ENCODE measurements around the gene IL36G.

The IL36G gene

DNA sequence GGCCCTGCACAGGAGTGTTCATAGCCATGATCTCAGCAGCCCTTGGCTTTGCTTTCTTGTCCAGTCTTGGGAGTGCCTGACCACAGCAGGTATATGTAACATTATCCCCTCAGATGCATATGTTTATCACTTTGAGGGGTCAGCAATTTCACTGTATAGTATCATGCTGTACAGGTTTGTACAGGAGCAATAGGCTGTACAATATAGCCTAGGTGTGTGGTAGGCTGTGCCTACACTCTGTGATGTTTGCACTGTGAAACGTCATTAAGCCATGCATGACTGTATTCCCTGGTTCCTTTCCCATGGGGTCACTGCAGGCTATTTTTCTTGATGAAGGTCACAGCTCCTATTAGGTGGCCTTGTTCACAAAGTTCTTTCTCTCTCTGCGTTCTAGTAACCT is 4.7 kb upstream of the IL36G start:
- no peak for DNase-seq

GRCh38 chr2:112979731-112980130 is 1.9 kb downstream of the IL36G start:
- DNase-seq = no peak

DNA sequence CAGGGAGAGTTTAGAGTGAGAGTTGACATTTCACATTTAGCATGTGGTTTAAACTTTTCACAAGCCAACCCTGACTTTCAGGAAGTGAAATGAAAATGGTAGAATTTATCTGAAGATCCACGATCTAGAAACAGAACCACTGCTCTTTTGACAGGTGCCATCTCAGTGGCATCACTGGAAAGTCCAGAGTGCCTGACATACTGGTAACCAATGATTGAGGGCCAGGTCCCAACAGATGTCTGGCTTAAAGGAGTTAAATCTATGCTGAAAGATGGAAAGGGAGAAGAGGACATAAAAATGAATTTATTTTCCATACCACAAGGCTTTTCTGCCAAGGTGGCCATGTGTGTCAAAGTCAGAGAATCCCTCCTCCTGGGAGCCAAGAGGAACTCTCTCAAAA is 2.7 kb downstream of the IL36G start:
- no peak for DNase-seq

GRCh38 chr2:112985090-112985489 is 7.3 kb downstream of the IL36G start:
- DNase-seq = no peak

GRCh38 chr2:112989611-112990010 is 11.8 kb downstream of the IL36G start:
- no peak for DNase-seq

GRCh38 chr2:112993831-112994230 is 16.0 kb downstream of the IL36G start:
- no peak for DNase-seq

GRCh38 chr2:112994648-112995047 is 16.8 kb downstream of the IL36G start:
- DNase-seq = no peak

DNA sequence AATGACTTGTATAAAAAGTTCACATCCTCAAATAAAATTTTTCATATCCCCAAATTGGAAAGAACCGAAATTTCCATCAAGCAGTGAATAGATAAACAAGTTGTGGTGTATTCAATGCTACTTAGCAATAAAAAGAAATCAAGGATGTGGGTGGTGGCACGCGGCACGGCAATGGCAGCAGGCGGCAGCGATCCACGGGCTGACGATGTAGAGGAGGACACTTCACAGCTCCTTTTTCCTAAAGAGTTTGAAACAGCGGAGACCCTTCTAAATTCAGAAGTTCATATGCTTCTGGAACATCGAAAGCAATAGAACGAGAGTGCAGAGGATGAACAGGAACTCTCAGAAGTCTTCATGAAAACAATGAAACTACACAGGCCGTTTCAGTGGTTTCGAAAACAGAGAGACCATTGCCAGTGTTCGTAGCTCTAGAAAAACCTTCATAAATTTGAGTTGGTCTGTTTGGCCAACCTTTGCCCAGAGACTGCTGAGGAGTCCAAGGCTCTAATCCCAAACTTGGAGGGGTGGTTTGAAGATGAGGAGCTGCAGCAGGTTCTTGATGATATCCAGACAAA is 17.6 kb downstream of the IL36G start:
- DNase-seq = no peak

- DNase-seq = no peak
These were observed 18.8 kb downstream of the IL36G start for GRCh38 chr2:112996635-112997034.

GRCh38 chr2:112997151-112997550 is 19.3 kb downstream of the IL36G start:
- no peak for DNase-seq

- no peak for DNase-seq
These were observed 22.6 kb downstream of the IL36G start for GRCh38 chr2:113000436-113000835.

DNA sequence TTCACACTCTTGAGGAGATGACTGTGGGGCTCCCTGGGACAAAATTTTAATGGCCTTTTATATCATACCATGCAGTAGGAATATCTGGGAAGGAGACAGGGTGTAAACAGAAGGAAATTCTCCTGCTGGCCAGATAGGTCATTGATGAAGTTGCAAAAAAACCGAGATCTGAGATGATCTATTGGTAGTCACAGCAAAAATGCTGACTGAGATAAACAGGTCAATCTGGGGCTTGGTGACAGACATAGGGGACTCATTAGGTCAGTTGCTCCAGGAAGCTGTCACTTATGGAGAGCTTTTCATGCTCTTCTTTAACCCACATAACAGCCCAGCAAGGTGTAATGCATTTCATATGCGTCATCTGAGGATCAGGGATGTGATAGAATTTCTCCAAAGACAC is 24.9 kb downstream of the IL36G start:
- DNase-seq = no peak

- no peak for DNase-seq
These were observed 27.3 kb downstream of the IL36G start, which contains the start of gene IL36A for GRCh38 chr2:113005030-113005509. IL36A (plus strand) TSS chr2:113005459; CDS start chr2:113005872, 413 bp downstream.

DNA sequence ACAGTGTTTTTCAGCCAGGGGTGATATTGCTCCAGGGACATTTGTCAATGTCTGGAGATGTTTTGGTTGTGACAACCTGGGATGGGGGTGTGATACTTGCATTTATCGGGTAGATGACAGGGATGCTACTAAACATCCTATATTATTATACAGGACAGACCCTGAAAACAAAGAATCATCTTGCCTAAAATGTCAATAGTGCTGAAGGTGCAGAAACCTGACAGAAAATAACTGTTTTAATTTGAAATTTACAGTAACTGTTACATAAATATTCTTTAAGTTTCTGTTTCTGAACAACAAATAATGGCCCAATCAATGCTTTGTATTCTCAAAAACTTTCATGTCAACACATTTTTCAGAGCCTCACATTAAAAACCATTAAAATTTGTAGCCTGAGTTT is 29.4 kb downstream of the IL36G start:
- no peak for DNase-seq

DNA sequence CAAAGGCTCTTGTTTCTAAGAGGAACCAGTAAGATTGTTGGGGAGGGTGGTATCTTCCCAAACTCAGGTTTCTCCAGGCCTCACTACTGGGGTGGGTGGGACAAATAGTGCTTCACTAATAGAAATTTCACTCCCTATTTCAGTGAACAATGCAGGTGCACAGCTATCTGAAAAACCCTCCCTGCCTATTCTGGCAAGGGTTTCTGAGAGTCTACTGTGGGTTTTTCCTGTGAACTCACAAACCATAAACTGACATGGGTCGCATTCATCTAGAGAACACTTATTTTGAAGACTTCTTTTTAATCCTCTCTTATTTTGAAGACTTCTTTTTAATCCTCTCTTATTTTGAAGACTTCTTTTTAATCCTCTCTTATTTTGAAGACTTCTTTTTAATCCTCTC is 31.8 kb downstream of the IL36G start:
- DNase-seq = no peak

DNA sequence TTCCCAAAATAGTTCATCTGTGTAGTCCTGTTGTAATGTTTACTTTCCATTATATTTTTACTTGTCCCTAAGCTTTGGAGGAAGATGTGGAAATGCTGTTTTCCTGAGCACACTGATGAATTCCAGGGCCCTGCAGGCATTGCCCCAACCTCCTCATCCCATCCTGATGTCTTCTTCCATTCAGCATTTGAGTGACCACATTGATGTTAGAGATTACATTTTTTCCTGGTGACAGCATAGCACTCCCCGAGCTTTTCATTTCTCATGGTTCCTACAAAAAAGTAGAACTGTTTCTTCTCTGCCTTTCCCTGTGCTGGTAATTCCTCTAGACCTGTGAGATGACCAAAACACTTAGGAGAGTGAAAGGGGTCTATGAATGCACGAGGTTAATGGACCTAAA is 32.3 kb downstream of the IL36G start:
- DNase-seq = no peak

GRCh38 chr2:113011108-113011507 is 33.3 kb downstream of the IL36G start:
- DNase-seq = no peak

GRCh38 chr2:113012436-113013335 is 34.9 kb downstream of the IL36G start:
- no peak for DNase-seq

DNA sequence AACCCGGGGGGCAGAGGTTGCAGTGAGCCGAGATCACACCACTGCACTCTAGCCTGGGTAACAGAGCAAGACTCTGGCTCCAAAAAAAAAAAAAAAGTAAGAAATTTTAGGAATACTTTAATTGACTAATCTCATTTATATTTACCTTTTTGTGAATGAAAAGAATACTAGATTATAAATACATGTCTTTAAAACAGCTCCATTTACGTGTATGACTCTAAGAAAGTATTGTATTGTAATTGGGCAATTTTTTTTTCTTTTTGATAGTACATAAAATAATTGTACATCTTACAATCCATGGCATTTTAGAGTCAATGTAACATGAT is 35.5 kb downstream of the IL36G start:
- no peak for DNase-seq

DNA sequence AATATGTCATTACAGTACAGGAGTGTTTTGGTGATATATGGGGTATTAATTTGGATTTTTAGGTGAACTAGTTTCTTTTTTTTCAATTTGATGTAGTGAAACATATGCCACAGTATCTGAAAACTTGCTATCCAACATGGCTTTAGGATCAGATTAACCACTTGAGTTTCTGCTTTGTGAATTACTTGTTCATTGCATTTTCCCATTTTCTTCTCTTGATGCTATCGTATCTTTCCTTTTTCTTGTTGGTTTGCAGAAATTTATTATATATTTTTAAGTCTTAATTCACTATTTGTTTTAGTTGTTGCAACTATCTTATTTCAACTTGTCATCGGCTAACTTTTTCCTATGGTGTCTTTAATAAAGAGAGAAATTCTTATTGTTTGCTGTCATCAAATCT is 36.3 kb downstream of the IL36G start:
- DNase-seq = no peak

DNA sequence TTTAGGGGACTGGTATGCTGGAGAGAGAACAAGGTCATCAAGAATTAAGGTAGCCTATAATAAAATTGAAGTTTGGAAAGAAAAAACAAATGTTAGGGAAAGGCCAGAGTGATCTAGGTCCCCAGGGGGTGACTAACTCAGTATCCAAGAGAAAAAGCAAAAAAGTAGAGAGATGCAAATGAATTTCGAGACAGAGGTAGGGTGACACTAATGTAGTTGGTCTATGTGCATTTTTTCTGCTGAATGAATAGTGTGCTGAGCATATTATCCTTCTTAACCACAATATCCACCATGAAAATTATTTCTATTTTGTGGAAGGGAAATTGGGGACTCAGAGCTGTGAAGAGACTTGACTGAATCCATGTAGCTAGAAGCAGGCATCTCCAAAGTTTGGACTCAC is 37.2 kb downstream of the IL36G start:
- no peak for DNase-seq

GRCh38 chr2:113015655-113016054 is 37.8 kb downstream of the IL36G start:
- no peak for DNase-seq

DNA sequence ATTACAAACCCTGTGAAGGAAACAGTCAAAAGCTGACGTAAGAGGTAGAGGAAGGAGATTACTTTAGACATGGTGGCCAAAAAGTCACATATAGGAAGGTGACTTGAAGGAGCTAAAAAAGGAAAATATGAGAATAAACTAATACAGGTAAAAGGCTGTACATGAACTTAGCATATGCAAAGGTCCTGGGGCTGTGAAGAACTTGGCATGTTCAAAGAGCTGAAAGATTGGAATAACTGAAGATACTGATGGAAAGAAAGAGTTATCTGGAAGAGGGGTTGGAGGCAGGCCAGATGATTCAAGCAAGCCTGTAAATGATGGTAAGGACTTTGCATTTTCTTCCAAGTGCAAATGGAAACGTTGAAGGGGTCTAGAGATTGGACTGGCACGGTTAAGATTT is 40.7 kb downstream of the IL36G start:
- no peak for DNase-seq

GRCh38 chr2:113021312-113021711 is 43.5 kb downstream of the IL36G start:
- no peak for DNase-seq

DNA sequence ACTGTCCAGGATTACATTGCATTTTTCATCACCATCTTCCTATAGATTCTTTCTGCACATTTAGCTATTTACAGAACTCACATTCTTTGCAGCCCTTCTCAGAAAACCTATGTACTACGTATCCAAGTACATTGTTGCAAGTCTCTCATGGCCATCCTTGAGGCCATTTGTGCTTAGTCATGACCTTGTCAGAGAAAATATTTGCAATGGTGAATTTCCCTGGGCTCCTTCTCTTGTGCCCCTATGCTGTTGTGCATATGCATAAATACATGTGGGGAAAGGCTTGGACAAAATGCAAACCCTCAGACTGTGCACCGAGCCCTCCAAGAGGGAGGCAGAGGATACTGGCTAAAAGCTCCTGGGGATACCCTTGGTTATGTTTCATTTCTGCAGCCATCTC is 47.0 kb downstream of the IL36G start:
- DNase-seq = no peak

Measured in GDM1 (cell line).